NOMO-1 (cell line): ENCODE results near the gene PIP5K1C.
"Not testable (repeated sequence)": the region's sequence is repeated elsewhere in the genome, so short reads cannot be mapped to it uniquely, and the experiment has no call there.

Source experiments
- DNase-seq, 2 experiments: peaks; one replicate each; lab custom pipeline; 2025; ENCODE audit not compliant: unreplicated experiment in 2 of 2; lab: John Stamatoyannopoulos, UW

Gene PIP5K1C

DNA sequence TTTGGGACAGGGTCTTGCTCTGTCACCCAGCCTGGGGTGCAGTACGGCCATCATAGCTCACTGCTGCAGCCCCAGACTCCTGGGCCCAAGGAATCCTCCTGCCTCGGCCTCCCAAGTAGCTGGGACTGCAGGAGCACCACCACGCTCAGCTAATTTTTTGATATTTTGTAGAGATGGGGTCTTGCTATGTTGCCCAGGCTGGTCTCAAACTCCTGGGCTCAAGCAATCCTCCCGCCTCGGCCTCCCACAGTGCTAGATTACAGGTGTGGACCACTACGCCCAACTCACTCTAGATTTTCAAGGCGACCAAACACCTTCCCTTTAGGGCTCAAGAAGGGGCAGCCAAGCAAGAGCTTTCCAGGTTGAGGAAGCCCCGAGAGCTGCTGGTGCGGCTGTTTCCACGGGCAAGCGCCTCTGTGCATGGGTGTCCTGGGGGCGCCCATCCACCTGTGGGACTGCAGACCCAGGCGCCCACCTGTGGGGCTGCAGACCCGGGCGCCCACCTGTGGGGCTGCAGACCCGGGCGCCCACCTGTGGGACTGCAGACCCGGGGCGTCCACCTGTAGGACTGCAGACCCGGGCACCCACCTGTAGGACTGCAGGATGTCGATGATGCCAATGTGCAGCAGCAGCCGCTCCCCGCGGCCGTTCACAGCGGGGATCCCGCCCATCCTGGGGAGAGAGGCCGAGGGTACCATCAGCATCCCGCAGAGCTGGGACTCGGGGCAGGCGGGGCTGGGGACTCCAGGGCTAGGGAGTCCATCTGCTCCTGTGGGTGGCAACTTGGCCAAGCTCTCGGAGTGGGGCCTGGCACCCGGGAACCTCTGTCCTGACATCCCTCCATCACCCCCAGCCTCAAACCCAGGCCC, 52.0 kb downstream of the PIP5K1C start:
- no peak for DNase-seq

DNA sequence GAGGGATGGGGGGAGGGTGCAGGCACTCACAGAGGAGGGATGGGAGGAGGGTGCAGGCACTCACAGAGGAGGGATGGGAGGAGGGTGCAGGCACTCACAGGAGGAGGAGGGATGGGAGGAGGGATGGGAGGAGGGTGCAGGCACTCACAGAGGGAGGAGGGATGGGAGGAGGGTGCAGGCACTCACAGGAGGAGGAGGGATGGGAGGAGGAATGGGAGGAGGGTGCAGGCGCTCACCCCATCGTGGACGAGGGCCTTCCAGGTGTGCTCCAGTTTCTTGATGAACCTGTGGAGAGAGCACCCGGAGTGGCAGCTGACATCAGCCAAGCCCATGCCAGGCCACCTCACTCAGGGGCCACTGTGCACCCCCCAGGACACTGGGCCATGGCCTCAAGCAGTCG, 53.2 kb downstream of the PIP5K1C start:
- not testable (repeated sequence) for DNase-seq

DNA sequence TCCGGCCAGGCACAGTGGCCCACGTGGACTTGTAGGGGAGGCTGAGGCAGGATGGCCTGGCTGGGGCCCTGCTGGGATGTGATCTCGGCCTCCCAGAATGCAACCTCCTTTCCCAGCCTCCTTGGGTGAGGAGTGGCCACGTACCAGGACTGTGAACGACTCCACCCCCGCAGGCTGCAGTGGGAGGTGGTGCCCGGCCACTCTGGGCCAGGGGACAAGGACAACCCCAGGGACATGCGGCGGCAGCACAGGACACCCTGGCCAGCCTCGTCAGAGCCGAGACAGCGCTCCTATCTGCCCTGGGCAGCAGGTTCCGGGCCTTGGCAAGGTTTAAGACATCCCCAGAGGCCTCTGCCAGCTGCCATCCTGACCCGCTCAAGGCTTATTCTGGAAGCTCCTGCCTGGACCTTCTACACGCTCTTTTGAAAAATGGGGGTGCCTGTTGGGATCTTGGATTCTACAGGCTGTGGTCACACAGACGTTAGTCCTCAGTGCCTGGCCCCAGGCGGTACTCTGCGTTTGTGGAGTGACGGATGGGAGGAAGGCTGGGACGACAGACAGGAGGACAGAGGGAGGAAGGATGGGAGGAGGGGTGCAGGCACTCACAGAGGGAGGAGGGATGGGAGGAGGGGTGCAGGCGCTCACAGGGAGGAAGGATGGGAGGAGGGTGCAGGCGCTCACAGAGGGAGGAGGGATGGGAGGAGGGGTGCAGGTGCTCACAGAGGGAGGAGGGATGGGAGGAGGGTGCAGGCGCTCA, 53.8 kb downstream of the PIP5K1C start:
- DNase-seq: no peak

DNA sequence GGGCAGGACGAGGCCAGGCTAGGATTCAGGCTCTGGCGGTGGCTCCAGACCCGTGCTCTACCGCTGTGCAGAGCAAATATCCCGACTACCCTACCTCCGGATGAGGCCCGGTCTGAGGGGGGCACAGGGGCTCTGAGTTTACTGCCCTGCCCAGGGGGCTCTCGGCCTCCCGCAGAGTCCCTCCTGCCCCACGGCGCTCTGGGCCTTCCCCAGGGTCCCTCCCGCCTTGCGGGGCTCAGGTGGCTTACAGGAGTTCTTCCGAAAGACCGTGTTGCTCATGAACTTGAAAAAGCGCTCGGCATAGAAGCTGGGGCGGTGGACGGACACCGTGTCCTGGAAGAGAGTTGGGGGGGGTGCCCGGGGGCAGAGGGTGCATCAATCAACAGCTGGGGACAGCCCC, 54.5 kb downstream of the PIP5K1C start:
- no peak for DNase-seq

DNA sequence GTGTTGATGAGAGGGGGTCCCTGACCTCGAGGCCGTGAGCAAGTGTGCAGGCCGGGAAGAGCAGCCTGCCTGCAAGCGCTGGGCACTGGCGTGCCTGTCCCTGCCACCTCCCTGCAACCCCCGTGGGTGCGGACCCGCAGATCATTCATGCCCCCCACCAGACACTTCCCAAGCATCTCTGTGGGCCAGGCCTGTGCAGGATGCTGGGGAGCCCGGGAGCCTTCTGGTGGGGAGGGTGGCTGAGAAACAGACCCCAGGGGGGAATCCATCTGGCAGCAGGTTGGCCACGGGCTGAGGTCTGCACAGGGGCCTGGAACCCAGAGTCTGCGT, 55.2 kb downstream of the PIP5K1C start:
- DNase-seq: no peak

DNA sequence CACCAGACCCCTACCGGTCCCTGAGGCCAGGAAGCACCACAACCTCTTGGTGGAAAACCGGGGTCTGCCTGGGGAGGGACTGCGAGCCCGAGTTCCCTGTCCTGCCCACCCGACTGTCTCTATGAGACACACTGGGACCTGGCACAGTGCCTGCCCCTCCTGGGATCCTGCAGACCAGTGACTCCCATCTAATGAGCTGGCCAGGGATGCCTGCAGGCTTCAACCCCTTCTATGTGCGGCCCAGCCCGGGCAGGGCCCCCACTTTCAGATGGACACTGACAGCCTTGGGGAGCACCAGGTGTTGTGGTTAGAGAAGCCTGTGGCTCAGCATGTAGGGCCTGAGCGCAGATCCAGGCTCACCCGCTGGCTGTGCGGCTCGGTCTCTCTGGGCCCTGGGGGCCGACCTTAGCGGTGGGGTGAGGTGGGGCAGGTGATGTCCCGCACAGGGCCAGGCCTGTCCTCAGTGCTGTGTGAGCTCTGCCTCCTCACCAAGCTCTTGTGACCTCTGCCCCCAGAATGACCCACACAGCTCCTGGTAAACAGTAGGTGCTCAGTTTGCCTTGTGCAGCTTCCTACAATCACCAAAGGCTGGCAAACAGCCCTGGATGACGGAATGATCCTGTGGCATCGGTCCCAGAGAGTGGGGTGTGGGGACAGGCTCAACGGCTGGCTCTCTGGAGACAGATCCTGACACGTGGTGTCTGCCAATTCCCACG, 55.8 kb downstream of the PIP5K1C start:
- no peak for DNase-seq

DNA sequence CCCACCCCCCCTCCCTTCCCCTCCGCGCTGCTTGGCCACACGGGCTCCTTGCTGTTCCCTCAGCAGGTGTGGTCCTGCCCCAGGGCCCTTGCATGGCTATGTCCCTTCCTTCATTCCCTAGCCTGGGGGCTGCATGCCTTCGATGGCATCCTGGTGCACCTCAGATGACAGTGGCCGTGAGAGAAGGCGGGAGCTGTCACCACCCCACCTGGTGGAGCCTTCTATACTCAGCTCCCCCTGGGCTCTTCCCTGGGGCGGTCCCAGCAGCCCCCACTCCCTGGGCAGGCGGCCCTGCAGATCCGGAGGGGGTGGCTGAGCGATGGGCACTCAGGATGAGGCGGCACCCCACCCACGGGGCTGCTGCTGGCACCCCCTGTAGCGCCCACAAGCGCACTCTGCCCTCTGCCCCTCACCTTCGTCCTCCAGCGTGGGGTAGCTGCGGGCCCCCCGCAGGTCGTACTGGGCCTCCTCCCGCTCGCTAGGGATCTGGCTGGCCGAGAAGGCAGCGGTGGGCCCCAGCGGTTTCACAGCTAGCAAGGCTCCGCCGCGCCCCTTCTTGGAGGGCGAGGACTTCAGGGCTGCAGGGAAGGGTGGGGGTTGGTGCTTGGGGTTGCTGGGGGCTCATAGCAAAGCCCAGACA, 56.5 kb downstream of the PIP5K1C start:
- no peak for DNase-seq

DNA sequence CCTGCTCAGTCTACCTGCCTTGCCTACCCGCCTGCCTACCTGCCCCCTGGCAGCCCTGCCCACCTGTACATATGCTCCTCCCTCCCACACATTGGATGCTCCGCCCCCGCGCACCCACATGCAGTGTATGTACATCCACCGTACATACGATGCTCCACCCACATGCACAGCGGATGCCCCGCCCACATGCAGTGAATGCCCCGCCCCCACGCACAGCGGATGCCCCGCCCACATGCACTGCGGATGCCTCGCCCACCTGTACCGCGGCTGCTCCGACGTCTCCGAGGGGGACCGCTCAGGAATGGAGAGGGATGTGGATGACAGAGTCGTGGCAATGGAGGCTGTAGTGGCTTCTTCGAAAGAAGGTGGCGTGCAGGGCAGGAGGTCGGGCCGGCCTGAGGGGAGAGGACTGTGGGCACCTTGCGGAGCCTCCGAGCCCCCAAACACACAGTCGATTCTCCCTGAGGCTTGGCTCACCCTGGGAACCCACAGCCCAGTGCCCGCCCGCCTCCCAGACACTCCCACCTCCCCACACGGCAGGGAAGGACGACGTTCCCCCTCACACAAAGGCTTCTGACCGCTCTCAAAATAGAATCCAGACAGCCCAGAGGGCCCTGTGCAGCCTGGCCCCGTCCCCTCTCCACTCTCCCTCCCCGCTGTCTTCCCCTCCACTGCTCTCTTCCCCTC, 57.1 kb downstream of the PIP5K1C start:
- no peak for DNase-seq

DNA sequence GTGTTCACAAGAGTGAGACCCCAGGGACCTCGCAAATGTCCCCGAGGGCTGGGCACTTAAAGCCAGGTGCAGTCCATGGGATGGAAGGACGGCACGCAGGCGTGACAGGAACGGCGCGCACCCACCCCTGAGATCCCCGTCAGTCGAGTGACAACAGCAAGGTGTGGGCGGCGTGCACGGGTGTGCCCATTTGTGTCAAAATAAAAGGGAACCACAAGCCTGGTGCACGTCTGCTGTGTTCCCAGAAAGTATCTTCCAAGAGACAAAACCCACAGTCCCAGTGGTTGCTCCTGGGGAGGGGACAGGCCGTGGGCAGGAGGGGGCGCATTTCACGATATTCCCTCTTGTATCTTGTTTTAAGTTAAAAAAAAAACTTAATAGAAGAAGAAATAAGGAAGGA, 58.0 kb downstream of the PIP5K1C start:
- DNase-seq: no peak

DNA sequence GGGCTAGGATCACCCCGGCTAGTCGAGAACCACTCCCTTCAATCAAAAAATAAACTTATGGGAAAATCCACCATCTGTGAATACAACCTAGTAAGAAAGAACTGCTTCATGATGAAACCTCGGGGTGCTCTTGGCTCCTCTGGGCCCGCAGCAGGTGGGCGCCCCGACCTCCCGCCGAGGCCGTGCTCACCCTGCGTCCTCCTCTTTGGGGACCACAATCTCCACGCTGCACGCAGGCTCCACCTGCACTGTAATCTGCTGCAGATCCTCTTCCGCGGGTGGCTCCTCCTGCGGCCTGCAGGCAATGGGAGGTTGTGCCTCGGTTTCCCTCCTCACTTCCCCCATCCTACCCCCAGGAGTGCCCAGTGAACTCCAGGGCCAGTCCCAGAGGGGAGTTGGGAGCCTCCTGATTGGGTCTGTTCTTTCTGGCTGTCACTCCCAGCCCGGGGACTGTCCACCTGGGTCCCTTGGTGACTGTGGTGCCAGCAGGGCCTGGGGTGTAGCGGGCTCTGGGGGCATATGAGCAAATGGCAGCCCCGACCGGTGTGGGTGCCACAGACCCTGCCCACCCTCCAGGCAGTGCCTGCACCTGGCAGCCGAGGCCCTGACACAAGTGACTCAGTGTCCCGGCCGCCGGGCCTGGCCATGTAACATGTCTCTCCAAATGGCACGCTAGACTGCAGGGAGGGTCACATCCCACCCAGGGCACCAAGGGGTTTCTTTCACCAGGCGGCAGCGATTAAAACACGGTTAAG, 58.6 kb downstream of the PIP5K1C start:
- no peak for DNase-seq

DNA sequence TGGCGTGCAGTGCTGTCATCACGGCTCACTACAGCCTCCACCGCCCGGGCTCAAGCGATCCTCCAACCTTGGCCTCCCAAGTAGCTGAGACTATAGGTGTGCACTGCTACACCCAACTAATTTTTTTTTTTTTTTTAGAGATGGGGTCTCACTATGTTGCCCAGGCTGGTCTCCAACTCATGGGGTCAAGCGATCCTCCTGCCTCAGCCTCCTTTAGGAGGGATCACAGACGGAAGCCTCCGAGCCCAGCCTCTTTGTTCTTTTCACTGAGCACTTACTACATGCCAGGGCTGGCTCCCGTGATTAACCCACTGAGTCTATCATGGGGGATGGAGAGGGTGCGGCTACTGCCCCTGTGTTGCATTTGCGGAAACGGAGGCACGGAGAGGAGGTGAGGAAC, 60.8 kb downstream of the PIP5K1C start:
- no peak for DNase-seq

DNA sequence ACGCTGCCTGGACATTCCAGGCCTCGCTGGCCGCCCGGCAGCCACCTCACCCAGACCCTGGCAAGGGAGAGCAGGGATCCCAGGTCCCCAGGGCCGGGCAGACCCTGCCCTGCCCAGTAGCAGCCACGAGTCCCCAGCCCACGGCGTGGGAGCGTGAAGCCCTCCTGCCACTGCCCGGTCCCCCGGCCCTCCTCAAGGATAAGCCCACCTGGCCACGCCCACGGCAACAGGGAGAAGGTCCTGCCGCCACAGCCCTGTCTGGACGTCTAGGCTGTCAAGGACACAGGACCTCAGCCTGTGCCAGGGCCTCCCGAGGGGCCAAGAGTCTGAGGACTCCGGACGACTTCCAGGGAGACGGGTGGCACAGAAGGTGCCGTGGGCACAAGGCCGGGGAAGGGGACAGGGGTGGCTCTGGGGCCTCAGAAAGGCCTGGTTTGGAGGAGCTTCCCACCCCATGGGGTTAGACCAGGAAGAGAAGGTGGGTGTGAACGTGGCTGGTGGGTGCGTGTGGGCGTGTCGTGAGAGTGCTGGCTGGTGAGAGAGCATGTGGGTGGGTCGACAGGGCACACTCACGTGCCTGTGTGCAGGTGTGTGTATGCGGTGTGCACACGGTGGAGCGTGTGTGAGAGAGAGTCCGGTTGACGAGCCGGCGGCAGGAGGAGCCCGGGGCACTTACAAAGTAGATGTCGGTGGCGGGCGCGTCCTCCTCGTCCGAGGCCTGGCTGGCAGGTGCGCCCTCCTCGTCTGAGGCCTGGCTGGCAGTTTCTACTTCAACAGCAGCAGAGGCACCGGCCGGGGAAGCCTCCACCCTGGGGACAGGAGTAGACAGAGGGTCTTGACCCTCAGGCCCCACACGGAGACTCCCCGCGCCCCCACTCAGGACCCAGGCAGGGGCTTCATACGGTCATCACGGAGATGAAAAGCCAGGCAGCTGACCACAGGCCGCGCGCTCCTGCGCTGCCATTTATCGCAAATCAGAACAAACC, 61.8 kb downstream of the PIP5K1C start:
- no peak for DNase-seq

DNA sequence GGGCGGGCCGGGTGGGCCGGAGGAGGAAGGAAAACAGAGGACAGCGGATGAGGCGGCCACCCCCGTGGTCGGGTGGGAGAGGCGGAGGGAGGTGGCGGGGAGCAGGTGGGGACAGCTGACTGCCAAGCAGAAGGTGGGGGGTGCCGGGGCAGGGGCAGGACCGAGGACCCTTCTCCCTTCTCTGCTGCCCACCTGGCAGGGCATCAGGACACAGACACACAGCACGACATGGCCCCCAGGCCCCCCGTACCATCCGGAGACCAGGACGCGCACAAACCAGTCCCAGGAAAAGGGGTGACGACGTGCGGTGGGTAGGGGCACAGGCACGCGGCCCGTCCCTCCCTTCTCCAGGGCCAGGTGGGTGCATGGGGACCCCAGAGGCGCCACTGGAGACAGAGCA, 62.6 kb downstream of the PIP5K1C start:
- no peak for DNase-seq

DNA sequence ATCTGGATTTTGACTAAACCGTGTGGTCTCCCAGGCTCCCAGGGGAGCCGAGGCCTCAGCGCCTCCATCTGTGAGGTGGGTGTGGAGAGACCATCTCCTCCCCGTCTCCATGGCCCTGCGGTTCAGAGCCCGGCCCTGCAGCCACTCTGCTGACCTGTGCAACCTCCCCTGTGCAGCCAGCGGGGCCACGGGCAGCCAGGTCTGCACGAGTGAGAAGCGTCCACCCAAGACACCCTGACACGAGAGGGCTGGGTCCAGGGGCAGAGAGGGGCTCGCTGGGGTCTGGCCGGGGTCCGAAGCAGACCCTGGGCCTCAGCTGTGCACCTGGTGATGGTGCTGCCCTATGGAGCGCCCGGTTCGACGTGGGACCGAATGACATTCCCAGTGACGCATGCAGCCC, 63.3 kb downstream of the PIP5K1C start:
- no peak for DNase-seq

DNA sequence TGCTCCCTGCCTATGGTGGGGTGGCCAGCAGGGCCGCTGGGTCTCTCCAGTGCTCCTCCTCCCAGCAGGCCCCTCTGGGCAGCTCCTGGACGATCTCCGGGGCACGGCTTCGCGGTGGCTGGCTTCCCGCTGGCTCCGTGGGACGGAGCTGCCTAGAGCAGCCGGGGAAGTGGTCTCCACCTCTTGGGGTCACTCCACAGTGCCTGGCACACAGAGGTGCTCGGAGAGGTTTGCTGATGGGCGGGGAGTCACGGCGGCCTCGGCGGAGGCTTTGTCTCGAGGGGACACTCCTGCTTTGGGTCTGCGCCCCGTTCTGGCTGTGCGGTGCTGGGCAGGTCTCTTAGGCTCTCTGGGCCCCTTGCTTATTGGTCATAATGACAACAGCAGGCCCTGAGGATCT, 63.8 kb downstream of the PIP5K1C start:
- DNase-seq: no peak

DNA sequence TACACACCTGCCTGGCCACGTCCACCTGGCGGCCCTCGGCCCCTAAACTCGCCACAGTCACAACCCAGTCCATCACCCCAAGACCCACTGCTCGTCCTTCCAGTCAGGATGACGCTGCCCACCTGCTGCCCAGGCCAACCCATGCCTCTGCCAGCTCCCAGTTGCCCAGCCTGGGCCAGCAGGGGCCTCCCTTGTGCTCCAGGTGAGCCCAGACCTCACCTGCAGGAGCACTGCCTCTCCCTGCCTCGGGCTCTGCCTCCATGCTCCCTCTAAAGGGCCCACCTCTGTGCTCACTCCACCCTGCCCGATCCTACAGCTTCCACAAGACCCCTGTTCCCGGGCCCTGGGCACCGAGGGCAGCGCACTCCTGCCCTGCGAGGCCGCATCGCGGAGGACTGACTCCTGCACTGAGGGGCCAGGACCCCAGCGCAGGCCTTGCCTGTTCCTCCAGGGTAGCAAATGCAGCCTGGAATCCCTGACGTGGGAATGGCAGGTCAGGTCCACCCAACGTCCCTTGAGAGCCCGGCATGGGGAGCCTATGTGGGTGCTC, 65.7 kb downstream of the PIP5K1C start:
- no peak for DNase-seq

DNA sequence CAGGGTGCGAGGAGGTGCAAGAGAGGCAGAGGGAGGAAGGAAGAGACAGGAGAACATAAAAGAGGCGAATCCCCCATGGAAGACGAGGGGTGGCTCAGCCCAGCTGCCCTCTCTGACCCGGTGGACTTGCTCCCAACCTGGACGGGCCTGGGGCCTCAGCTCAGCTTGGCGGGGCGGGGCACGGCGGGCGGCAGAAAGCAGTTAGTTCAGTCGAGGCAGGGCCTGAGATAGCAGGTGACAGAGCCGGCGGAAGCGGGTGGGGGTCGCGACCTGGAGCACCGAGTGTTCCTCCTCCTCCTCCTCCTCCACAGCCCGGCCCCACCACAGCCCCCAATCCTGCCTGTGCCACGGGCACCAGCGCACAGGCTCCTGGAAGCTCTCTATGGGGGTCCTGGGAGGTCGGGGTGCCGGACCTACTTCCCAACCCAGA, 66.7 kb downstream of the PIP5K1C start:
- DNase-seq: no peak
